NCI-H128 (cell line): Measurements from ENCODE around the gene CETN1.

Experiments
- DNase-seq: peaks from one replicate; lab custom pipeline; 2025; ENCODE audit not compliant: unreplicated experiment; lab: John Stamatoyannopoulos, UW

The CETN1 gene

DNA sequence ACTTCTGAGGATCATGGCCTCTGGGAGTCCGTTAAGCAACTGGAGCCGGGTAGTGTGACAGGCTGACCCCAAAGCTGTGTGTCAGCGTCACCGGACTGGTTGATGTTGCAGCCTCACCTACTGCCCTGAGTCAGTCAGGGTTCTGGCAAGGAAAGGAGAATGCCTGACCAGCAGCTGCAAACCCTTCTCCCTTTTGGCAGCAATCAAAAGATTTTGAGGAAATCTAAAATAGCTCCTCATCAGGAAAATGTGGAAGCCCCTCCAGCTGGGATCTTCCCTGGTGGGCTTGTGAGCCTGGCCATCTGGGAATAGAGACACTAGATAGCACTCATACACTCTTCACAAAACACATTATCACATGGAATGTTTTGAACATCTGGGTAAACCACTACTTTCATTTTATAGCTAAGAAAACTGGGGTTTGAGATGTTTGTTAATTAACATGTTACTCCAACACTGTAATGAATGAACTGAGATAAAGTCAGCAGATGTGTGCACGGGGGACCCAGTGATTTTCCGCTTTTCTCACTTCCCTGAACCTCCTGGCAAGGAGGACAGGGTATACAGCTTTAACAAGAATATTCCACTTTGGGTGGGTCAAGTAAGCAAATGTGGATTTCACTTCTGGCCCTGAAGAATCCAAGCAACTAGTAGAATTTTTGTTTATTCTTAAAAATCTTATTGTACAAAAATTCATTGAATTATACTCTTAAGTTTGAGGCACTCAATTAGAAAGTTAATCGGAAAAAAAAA is 41.3 kb downstream of the CETN1 start:
- no peak for DNase-seq

DNA sequence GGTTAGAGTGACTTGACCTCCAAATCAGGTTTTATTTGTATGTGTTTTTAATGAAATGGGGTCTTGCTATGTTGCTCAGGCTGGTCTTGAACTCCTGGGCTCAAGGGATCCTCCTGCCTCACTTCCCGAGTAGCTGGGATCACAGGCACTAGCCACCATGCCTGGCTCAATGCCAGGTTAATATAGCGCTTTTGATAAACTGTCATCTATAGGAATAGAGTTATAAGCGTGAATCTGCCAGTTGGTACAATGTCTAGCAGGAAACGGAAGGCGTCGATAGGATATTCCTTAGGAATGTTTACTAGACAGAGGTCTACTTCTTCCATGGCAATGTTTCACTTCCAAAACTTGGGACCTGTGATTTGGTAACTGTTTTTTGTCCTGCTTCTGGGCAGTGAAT is 42.1 kb downstream of the CETN1 start:
- DNase-seq = no peak

- DNase-seq = peak; percentile 67
Observed at GRCh38 chr18:623761-624620, 43.8 kb downstream of the CETN1 start.

- DNase-seq = no peak
Observed at GRCh38 chr18:627231-627630, 47.1 kb downstream of the CETN1 start.

DNA sequence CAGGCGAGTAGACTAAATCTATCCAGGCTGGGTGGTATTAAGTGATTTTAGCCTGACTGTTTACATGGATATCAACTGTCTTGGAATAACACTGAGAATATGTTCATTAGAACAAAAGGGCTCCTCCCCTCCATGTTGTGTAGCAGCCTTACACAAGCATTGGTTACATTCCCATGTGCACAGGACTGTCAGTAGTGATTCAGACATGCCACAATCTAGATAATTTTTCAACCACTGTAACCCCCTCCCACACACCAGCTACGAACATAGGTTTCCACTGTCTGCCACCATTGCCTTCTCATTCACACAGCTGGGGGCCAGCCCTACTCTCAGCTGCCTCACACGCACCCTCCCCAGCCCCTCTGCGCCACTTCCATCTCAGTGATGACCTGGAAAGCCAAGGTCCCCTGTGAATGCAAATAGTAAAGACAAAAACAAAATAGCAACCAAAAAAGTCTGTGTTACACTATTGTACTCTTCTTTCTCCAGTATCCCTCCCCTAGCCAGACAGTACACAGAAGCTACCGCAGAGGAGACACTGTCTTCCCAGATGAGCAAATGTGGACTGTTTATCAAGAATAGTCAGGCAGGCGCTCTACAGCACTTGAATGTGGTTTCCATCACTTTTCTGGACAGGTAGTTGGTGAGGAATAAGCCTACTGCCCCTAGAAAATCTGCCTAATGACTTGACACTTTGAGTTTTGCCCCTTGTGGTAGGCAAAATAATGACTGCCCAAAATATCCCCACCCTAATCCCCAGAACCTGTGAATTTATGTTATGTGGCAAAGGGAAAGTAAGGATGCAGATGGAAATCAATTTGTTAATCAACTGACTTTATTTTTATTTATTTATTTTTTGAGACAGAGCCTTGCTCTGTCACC is 49.3 kb downstream of the CETN1 start:
- DNase-seq = no peak

DNA sequence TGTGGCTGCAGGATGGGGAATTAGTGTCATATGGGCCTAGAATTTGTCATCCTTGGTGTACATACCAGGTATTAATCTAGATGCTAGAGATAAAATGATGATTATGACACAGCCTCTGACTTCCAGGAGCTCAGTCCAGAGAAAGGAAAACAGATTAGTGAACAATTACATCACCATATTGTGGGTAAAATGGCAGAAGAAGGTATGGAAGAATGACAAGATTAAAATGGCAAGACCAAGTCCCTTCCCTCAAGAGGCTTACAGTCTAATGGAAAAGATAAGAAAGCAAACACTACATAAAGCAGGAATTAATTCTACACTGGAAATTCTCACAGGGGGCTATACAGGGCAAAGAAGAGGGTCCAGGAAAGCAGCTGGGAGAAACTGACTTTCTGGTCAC is 51.4 kb downstream of the CETN1 start:
- no peak for DNase-seq
